Measurements from ENCODE around the gene OR10D3.
"Not testable (repeated sequence)": the region's sequence is repeated elsewhere in the genome, so short reads cannot be mapped to it uniquely, and the experiment has no call there.

Gene OR10D3

DNA sequence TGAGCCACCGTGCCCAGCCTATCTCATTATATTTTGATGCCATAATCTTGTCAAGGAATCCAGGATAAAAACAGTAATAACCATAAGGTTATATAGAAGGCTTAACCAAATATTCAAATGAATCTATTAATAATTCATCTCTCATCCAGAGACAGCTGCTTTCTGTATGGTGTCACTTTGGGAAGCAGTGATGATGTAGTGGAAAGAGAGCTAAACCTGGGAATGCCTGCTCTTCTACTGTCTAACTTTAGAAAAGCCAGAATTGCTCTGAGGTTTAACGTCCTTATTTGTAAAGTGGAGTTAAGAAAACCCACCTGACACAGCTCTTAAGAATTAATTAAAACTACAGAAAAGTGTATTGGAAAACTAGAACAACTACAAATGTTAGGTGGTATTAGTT, 29.3 kb upstream of the OR10D3 start:
- H3K36me3 ChIP-seq: no peaks in the 10 kb centered on the region
- no peak overlapping the region for H3K27ac ChIP-seq
- TF ChIP-seq, protein P1, sequence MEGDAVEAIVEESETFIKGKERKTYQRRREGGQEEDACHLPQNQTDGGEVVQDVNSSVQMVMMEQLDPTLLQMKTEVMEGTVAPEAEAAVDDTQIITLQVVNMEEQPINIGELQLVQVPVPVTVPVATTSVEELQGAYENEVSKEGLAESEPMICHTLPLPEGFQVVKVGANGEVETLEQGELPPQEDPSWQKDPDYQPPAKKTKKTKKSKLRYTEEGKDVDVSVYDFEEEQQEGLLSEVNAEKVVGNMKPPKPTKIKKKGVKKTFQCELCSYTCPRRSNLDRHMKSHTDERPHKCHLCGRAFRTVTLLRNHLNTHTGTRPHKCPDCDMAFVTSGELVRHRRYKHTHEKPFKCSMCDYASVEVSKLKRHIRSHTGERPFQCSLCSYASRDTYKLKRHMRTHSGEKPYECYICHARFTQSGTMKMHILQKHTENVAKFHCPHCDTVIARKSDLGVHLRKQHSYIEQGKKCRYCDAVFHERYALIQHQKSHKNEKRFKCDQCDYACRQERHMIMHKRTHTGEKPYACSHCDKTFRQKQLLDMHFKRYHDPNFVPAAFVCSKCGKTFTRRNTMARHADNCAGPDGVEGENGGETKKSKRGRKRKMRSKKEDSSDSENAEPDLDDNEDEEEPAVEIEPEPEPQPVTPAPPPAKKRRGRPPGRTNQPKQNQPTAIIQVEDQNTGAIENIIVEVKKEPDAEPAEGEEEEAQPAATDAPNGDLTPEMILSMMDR (IDR thresholded peaks at IDR 0.05; ENCODE audit: low read depth, low read length): no peak
- DNase-seq: no peak
- H3K27me3 ChIP-seq (ENCODE audit: insufficient read depth, low read depth, severe bottlenecking): no peaks in the 10 kb centered on the region
- no peaks in the 10 kb centered on the region for H3K9me3 ChIP-seq (ENCODE audit: severe bottlenecking)
- H3K4me3 ChIP-seq (ENCODE audit: low read depth, low read length): no peak overlapping the region

- TF ChIP-seq, protein P1 (IDR thresholded peaks at IDR 0.05; ENCODE audit: low read depth, low read length): no peak
Observed at GRCh38 chr11:124159481-124159880, 23.7 kb upstream of the OR10D3 start.

DNA sequence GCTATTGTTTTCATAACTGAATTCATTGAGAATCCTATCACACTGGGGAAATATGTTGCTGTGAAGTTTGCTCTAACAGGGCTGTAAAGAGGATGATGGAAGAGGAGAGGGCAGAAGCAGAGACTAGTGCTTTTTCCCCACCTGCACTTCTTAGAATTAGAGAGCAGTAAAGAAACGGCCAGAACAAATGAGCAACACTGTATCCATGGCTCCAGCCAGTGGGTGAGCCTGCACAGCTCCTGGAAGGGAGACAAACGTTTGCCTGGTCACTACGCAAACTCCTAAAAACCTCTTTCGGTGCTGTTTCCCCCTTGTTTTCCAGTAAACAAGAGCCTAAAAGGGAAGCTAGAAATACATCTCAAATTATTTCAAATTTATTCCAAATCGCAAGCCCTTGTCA, 22.2 kb upstream of the OR10D3 start:
- Histone ChIP-seq H3K9me3 (ENCODE audit: severe bottlenecking) (no peaks in the 10 kb centered on the region), H3K27ac (no peak overlapping the region), H3K27me3 (ENCODE audit: insufficient read depth, low read depth, severe bottlenecking) (no peaks in the 10 kb centered on the region), H3K36me3 (no peaks in the 10 kb centered on the region), H3K4me3 (ENCODE audit: low read depth, low read length) (no peak overlapping the region)
- no peak for DNase-seq
- TF ChIP-seq, protein P1 (IDR thresholded peaks at IDR 0.05; ENCODE audit: low read depth, low read length): no peak

More at GRCh38 chr11:124159481-124159880, 23.7 kb upstream of the OR10D3 start:
- DNase-seq: no peak
- no peak overlapping the region for H3K27ac ChIP-seq
- no peaks in the 10 kb centered on the region for H3K36me3 ChIP-seq
- H3K9me3 ChIP-seq (ENCODE audit: severe bottlenecking): no peaks in the 10 kb centered on the region
- no peak overlapping the region for H3K4me3 ChIP-seq (ENCODE audit: low read depth, low read length)
- no peaks in the 10 kb centered on the region for H3K27me3 ChIP-seq (ENCODE audit: insufficient read depth, low read depth, severe bottlenecking)

GRCh38 chr11:124167826-124168231, 15.3 kb upstream of the OR10D3 start:
- peak; percentile 73 for DNase-seq
- Histone ChIP-seq H3K27me3 (ENCODE audit: insufficient read depth, low read depth, severe bottlenecking) (no peaks in the 10 kb centered on the region), H3K4me3 (ENCODE audit: low read depth, low read length) (no peak overlapping the region), H3K36me3 (no peaks in the 10 kb centered on the region), H3K27ac (peak overlapping the region; percentile 18; the same call in 1 of the 2 replicates), H3K9me3 (ENCODE audit: severe bottlenecking) (no peaks in the 10 kb centered on the region)
- TF ChIP-seq, protein P1 (IDR thresholded peaks at IDR 0.05; ENCODE audit: low read depth, low read length): no peak

DNA sequence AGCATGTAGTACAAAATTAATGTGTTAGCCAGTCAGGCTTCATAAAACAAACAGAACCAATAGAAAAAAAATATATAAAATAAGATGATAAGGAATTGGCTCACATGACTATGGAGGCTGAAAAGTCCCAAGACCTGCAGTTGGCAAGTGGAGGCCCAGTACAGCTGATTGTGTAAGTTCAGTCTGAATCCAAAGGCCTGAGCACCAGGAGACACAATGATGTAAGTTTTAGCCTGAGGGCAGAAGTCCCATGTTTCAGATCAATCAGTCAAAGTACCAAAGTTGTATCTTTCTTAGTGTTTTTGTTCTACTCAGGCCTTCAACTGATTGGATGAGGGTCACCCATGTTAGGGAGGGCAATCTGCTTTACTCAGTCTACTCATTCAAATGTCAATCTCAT, 14.3 kb upstream of the OR10D3 start:
- no peaks in the 10 kb centered on the region for H3K27me3 ChIP-seq (ENCODE audit: insufficient read depth, low read depth, severe bottlenecking)
- H3K27ac ChIP-seq: no peak overlapping the region
- H3K9me3 ChIP-seq (ENCODE audit: severe bottlenecking): no peaks in the 10 kb centered on the region
- TF ChIP-seq, protein P1 (IDR thresholded peaks at IDR 0.05; ENCODE audit: low read depth, low read length): no peak
- no peak overlapping the region for H3K4me3 ChIP-seq (ENCODE audit: low read depth, low read length)
- DNase-seq: no peak
- no peaks in the 10 kb centered on the region for H3K36me3 ChIP-seq

DNA sequence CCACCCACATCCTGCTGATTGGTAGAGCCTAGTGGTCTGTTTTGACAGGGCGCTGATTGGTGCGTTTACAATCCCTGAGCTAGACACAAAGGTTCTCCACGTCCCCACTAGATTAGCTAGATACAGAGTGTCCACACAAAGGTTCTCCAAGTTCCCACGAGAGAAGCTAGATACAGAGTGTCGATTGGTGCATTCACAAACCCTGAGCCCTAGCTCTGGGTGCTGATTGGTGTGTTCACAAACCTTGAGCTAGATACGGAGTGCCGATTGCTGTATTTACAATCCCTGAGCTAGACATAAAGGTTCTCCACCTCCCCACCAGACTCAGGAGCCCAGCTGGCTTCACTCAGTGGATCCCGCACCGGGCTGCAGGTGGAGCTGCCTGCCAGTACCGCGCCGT, 12.8 kb upstream of the OR10D3 start:
- DNase-seq; H3K36me3 ChIP-seq; H3K27me3 ChIP-seq (ENCODE audit: insufficient read depth, low read depth, severe bottlenecking); H3K4me3 ChIP-seq (ENCODE audit: low read depth, low read length); H3K9me3 ChIP-seq (ENCODE audit: severe bottlenecking); H3K27ac ChIP-seq: not testable (repeated sequence)
